CD8-positive, alpha-beta memory T cell (primary cell): ENCODE data around the gene EIF4EBP2. TPM values are rescaled to one million over a fixed set of nuclear protein-coding genes. Genes with fewer than 3 reads are reported as not detected.
A peak's percentile ranks its signal among the peaks of the same experiment; 100 is the strongest.

Source experiments
- CTCF ChIA-PET: fragments of 350-600 bp; sonication (Branson Sonifier 250); formaldehyde crosslinking; loops from one replicate; lab custom pipeline; 2021; ENCODE audit warnings: antibody characterized with exemption; lab: Charles Lee
- POLR2A ChIA-PET: fragments of 350-600 bp; sonication (Branson Sonifier 250); formaldehyde crosslinking; loops from one replicate; lab custom pipeline; 2021; ENCODE audit warnings: antibody characterized with exemption; lab: Charles Lee
- DNase-seq, 5 donors: peaks; one replicate each; pipeline versions ENCODE4 v3.0.0 to v3.0.0-alpha.2; 2020 to 2022; ENCODE audit warnings: mixed read lengths in 1 of 5
- H3K27ac ChIP-seq: one replicate; pipeline ENCODE4 v1.7.0; 2013; ENCODE audit warnings: low read depth, mild to moderate bottlenecking, low read length, moderate library complexity
- H3K27me3 ChIP-seq: 2 replicates; pipeline ENCODE4 v1.7.0; 2013; ENCODE audit warnings: low read length, mild to moderate bottlenecking; ENCODE audit not compliant: insufficient read depth, poor library complexity, severe bottlenecking
- H3K36me3 ChIP-seq: 2 replicates; pipeline ENCODE4 v1.7.0; 2013; ENCODE audit warnings: mild to moderate bottlenecking, low read length, moderate library complexity; ENCODE audit not compliant: insufficient read depth
- H3K4me1 ChIP-seq: 2 replicates; pipeline ENCODE4 v1.7.0; 2013; ENCODE audit warnings: mild to moderate bottlenecking, low read length, moderate library complexity; ENCODE audit not compliant: insufficient read depth
- H3K4me3 ChIP-seq: 2 replicates; pipeline ENCODE4 v1.7.0; 2013; ENCODE audit warnings: mild to moderate bottlenecking, low read length
- H3K9me3 ChIP-seq: 2 replicates; pipeline ENCODE4 v1.7.0; 2013; ENCODE audit warnings: mild to moderate bottlenecking, low read length
- H3K27ac Mint-ChIP-seq, 8 donors: one replicate each; pipeline ENCODE4 v1.8.0; 2020 to 2021; ENCODE audit warnings: mixed read lengths in 8 of 8, mild to moderate bottlenecking in 6 of 8, inconsistent platforms in 3 of 8, moderate library complexity in 3 of 8
- H3K27me3 Mint-ChIP-seq, 2 donors: one replicate each; pipeline ENCODE4 v1.8.0; 2020 to 2021; ENCODE audit warnings: mixed read lengths in 2 of 2, mild to moderate bottlenecking in 1 of 2, moderate library complexity in 1 of 2
- H3K36me3 Mint-ChIP-seq, 3 donors: one replicate each; pipeline ENCODE4 v1.8.0; 2020 to 2021; ENCODE audit warnings: mixed read lengths in 3 of 3, inconsistent platforms in 1 of 3, mild to moderate bottlenecking in 1 of 3
- H3K4me1 Mint-ChIP-seq, 3 donors: one replicate each; pipeline ENCODE4 v1.8.0; 2020 to 2021; ENCODE audit warnings: mixed read lengths in 3 of 3, inconsistent platforms in 1 of 3, mild to moderate bottlenecking in 1 of 3
- H3K4me3 Mint-ChIP-seq, 7 donors: one replicate each; pipeline ENCODE4 v1.8.0; 2020 to 2021; ENCODE audit warnings: mixed read lengths in 7 of 7, mild to moderate bottlenecking in 6 of 7, moderate library complexity in 4 of 7, inconsistent platforms in 2 of 7
- H3K9me3 Mint-ChIP-seq, 5 donors: one replicate each; pipeline ENCODE4 v1.8.0; 2020 to 2022; ENCODE audit warnings: mixed read lengths in 5 of 5, mild to moderate bottlenecking in 3 of 5, moderate library complexity in 2 of 5, inconsistent platforms in 1 of 5
- polyA plus RNA-seq: library from polyadenylated mRNA; unstranded; fragments of 300-500 nt; fragmentation: Illumina TruSeq; gene quantifications from one replicate; pipeline ENCODE4 v1.2.3, GENCODE V29; 2021
- total RNA-seq, 2 experiments: library from RNA; stranded (reverse); gene quantifications; one replicate each; pipeline ENCODE4 v1.2.3, GENCODE V29; 2021

Gene EIF4EBP2
- total and polyA plus RNA-seq, 3 experiments from 2014 or later: 44.4 to 61.9 (median 45.8) TPM

DNA sequence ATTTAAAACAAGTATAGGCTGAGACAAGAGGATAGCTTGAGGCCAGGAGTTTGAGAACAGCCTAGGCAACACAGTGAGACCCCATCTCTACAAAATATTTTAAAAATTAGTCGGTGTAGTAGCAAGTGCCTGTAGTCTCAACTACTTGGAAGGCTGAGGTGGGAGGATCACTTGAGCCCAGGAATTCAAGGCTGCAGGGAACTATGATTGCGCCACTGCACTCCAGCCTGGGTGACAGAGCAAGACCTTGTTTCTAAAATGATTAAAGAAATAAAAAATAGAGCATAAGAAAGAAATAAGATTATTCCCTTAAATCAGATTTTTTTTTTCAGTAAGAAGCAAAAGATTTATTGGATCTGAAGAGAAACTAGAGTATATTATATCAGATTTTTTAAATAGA is 33.2 kb upstream of the EIF4EBP2 start:
- no peak overlapping the region for H3K27ac ChIP-seq
- no peak overlapping the region for H3K4me3 Mint-ChIP-seq
- H3K27ac Mint-ChIP-seq: no peak overlapping the region
- POLR2A ChIA-PET: no interaction called here
- H3K36me3 ChIP-seq: no peaks in the 10 kb centered on the region
- no peak overlapping the region for H3K4me3 ChIP-seq
- H3K27me3 ChIP-seq: no peaks in the 10 kb centered on the region
- H3K27me3 Mint-ChIP-seq: no peaks in the 10 kb centered on the region
- H3K4me1 Mint-ChIP-seq: no peaks in the 10 kb centered on the region
- DNase-seq: no peak
- H3K9me3 Mint-ChIP-seq: no peaks in the 10 kb centered on the region
- no peaks in the 10 kb centered on the region for H3K9me3 ChIP-seq
- CTCF ChIA-PET: no interaction called here
- no peaks in the 10 kb centered on the region for H3K4me1 ChIP-seq
- no peaks in the 10 kb centered on the region for H3K36me3 Mint-ChIP-seq

DNA sequence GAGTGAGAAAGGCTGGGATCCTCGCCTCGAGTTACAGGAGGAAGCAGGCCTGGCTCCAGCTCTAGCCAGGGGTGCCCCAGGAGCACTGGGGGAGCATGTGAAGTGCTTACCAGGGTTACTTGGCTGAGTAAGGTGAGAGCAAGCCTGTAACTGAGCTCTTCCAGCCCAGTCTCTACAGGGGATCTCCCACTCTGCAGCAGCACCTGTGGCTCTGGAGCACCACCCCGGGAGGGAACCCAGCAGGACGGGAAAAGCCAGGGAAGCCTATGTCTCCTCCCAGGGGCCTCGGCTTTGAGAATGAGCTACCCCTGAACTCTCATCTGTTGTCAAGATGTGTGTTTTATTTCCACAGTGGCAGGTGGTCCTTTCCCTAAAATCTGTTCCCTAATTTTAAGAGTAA is 32.1 kb upstream of the EIF4EBP2 start:
- ChIA-PET CTCF (interaction anchor here (1.6 kb wide), 1 partner anchor 150 kb away, joined by 7 read pairs; no protein-coding TSS in a partner anchor), POLR2A (no interaction called here)
- H3K4me1 Mint-ChIP-seq: no peaks in the 10 kb centered on the region
- H3K36me3 Mint-ChIP-seq: no peaks in the 10 kb centered on the region
- H3K27me3 ChIP-seq: no peaks in the 10 kb centered on the region
- H3K4me3 ChIP-seq: no peak overlapping the region
- DNase-seq: no peak
- H3K27ac ChIP-seq: no peak overlapping the region
- H3K27ac Mint-ChIP-seq: no peak overlapping the region
- H3K27me3 Mint-ChIP-seq: no peaks in the 10 kb centered on the region
- H3K4me3 Mint-ChIP-seq: no peak overlapping the region
- no peaks in the 10 kb centered on the region for H3K9me3 Mint-ChIP-seq
- H3K36me3 ChIP-seq: no peaks in the 10 kb centered on the region
- H3K9me3 ChIP-seq: no peaks in the 10 kb centered on the region
- no peaks in the 10 kb centered on the region for H3K4me1 ChIP-seq

- no peaks in the 10 kb centered on the region for H3K4me1 ChIP-seq
- H3K9me3 ChIP-seq: no peaks in the 10 kb centered on the region
- no peaks in the 10 kb centered on the region for H3K27me3 ChIP-seq
- ChIA-PET CTCF (interaction anchor here (0.9 to 1.3 kb wide), 3 partner anchors 11 to 154 kb away, joined by 3 read pairs; no protein-coding TSS in a partner anchor), POLR2A (no interaction called here)
- Mint-ChIP-seq H3K4me3 (no peak overlapping the region), H3K9me3 (peaks cover 0 to 3% (median 0%) of the 10 kb centered on the region in 5 donors), H3K27ac (no peak overlapping the region), H3K4me1 (no peaks in the 10 kb centered on the region), H3K27me3 (peaks cover 0 to under 1% of the 10 kb centered on the region in 2 donors), H3K36me3 (no peaks in the 10 kb centered on the region)
- H3K4me3 ChIP-seq: no peak overlapping the region
- no peak overlapping the region for H3K27ac ChIP-seq
- H3K36me3 ChIP-seq: no peaks in the 10 kb centered on the region
- no peak for DNase-seq
These were observed 28.9 kb upstream of the EIF4EBP2 start for GRCh38 chr10:70374775-70375614.

DNA sequence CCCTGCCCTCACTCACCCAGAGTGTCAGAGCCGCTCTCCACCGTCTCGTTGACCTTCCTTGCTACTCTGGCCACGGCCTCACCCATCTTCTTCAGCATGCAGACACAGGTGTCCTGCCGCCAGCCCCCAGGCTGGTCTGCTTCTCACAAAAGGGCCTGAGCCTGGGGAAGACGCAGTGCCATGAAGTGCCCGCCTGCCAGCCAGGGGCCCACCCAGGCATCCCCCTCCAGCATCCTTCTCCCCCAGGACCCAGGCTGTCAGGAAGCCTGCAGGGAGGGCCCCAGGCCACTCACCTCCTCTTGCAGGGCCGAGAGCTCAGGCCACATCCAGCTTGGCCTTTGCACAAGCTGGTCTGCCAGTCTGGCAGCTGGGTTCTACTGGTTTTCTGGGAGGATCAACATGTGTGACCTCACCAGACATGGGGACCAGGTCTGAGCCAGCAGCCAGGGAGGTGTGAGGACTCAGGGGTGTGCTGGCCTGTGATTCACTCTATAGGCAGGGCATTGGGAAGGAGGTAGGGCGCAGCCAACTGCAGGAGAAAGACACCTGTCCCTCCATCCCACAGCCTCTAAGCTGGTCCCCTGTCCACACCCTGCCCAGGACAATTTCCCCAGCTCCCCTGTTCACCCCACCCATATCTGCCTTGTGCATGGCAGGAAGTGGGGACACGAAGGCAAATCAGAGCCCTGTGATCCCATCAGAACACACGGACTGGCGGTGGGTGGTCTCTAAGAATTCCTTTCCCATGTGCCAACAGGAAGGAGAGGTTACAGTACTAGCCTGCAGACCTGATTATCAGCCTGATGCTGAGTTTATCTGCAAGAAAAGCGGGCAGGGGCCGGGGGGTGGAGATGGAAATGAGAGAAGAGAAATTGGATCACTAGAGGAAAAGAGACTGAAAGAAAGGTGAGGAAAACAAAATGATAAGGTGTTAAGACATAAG is 27.2 kb upstream of the EIF4EBP2 start:
- Mint-ChIP-seq H3K4me3 (no peak overlapping the region), H3K27me3 (peaks cover 0 to 5% of the 10 kb centered on the region in 2 donors), H3K27ac (peak overlapping the region in 1 of 8 donors; percentile 92), H3K36me3 (no peaks in the 10 kb centered on the region), H3K9me3 (peaks cover 0 to 3% (median 0%) of the 10 kb centered on the region in 5 donors), H3K4me1 (peaks cover 4 to 11% (median 5%) of the 10 kb centered on the region in 3 donors)
- ChIA-PET POLR2A (interaction anchor here (0.5 kb wide), 1 partner anchor 728 kb away, joined by 6 read pairs; no protein-coding TSS in a partner anchor), CTCF (interaction anchor here (1.5 kb wide), 1 partner anchor 12 kb away, joined by 7 read pairs; no protein-coding TSS in a partner anchor)
- no peak for DNase-seq
- H3K36me3 ChIP-seq: no peaks in the 10 kb centered on the region
- no peak overlapping the region for H3K27ac ChIP-seq
- no peaks in the 10 kb centered on the region for H3K27me3 ChIP-seq
- H3K9me3 ChIP-seq: no peaks in the 10 kb centered on the region
- no peak overlapping the region for H3K4me3 ChIP-seq
- H3K4me1 ChIP-seq: peaks cover 5% of the 10 kb centered on the region

GRCh38 chr10:70378122-70378521 is 25.8 kb upstream of the EIF4EBP2 start:
- Mint-ChIP-seq H3K4me1 (peaks cover 6 to 18% (median 10%) of the 10 kb centered on the region in 3 donors), H3K27me3 (peaks cover 0 to 5% of the 10 kb centered on the region in 2 donors), H3K4me3 (peak overlapping the region in 1 of 7 donors; percentile 67), H3K27ac (no peak overlapping the region), H3K9me3 (peaks cover 0 to 3% (median 0%) of the 10 kb centered on the region in 5 donors), H3K36me3 (no peaks in the 10 kb centered on the region)
- CTCF ChIA-PET: interaction anchor here (1.2 to 2.4 kb wide), 4 partner anchors 13 to 157 kb away, joined by 3 to 9 read pairs (median 4); partner anchors contain the start of gene EIF4EBP2
- POLR2A ChIA-PET: no interaction called here
- Histone ChIP-seq H3K4me1 (peaks cover 6% of the 10 kb centered on the region), H3K27me3 (no peaks in the 10 kb centered on the region), H3K4me3 (no peak overlapping the region), H3K27ac (no peak overlapping the region), H3K36me3 (no peaks in the 10 kb centered on the region), H3K9me3 (no peaks in the 10 kb centered on the region)
- no peak for DNase-seq

DNA sequence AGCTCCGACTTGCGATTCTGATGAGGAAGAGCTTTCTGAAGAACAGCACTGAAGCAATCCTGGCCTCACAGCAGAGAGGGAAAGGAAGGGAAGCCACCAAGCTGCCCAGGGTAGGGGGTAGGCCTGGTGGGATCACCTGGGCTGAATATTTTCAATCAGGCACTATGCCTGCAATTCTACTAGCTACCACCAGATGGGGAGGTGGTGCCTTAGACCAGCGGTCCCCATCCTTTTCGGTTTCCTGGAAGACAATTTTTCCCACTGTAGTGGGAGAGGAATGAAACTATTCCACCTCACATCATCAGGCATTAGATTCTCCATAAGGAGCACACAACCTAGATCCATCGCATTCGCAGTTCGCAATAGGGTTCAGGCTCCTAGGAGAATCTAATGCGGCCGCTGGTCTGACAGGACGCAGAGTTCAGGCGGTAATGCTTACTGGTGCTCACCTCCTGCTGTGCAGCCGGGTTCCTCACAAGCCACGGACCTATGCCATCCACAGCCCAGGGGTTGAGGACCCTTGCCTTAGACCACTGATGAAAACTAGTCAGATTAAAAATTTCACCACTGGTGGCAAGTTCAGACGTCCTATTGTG is 24.3 kb upstream of the EIF4EBP2 start:
- Histone ChIP-seq H3K4me1 (peaks cover 6% of the 10 kb centered on the region), H3K36me3 (no peaks in the 10 kb centered on the region), H3K27ac (no peak overlapping the region), H3K27me3 (no peaks in the 10 kb centered on the region), H3K9me3 (no peaks in the 10 kb centered on the region), H3K4me3 (no peak overlapping the region)
- Mint-ChIP-seq H3K9me3 (peaks cover 0 to 3% (median 0%) of the 10 kb centered on the region in 5 donors), H3K27ac (no peak overlapping the region), H3K4me1 (peaks cover 6 to 18% (median 10%) of the 10 kb centered on the region in 3 donors), H3K27me3 (peaks cover 0 to 6% of the 10 kb centered on the region in 2 donors), H3K36me3 (no peaks in the 10 kb centered on the region), H3K4me3 (peak overlapping the region in 2 of 7 donors; percentile 39 to 88)
- POLR2A ChIA-PET: no interaction called here
- DNase-seq: no peak
- CTCF ChIA-PET: interaction anchor here (0.7 to 2.7 kb wide), 5 partner anchors 9 to 158 kb away, joined by 3 to 12 read pairs (median 3); partner anchors contain the start of gene EIF4EBP2

GRCh38 chr10:70380350-70381135 is 23.4 kb upstream of the EIF4EBP2 start:
- peak overlapping the region; percentile 87 to 97 (median 89) for H3K4me3 Mint-ChIP-seq
- ChIA-PET CTCF (interaction anchor here (0.8 to 2.7 kb wide), 6 partner anchors 12 to 159 kb away, joined by 3 to 12 read pairs (median 3); no protein-coding TSS in a partner anchor), POLR2A (no interaction called here)
- no peaks in the 10 kb centered on the region for H3K36me3 Mint-ChIP-seq
- Histone ChIP-seq H3K36me3 (no peaks in the 10 kb centered on the region), H3K9me3 (no peaks in the 10 kb centered on the region), H3K4me1 (peaks cover 6% of the 10 kb centered on the region), H3K27ac (no peak overlapping the region), H3K4me3 (no peak overlapping the region), H3K27me3 (no peaks in the 10 kb centered on the region)
- peaks cover 6 to 18% (median 10%) of the 10 kb centered on the region in 3 donors for H3K4me1 Mint-ChIP-seq
- peaks cover 0 to 3% (median 0%) of the 10 kb centered on the region in 5 donors for H3K9me3 Mint-ChIP-seq
- no peak for DNase-seq
- H3K27ac Mint-ChIP-seq: peak overlapping the region in 1 of 8 donors; percentile 31
- peaks cover 0 to 9% of the 10 kb centered on the region in 2 donors for H3K27me3 Mint-ChIP-seq
